HEK293 (cell line): Measurements from ENCODE around the gene DLGAP4.

ENCODE experiments used
- CTCF ChIA-PET: fragments of 350-600 bp; formaldehyde crosslinking; extraction: SDS; loops from one replicate; lab custom pipeline; 2021; ENCODE audit warnings: antibody characterized with exemption; lab: Yijun Ruan, JAX
- POLR2A ChIA-PET: fragments of 300-600 bp; formaldehyde crosslinking; extraction: SDS; loops from one replicate; lab custom pipeline; 2020; ENCODE audit warnings: antibody characterized with exemption, inconsistent platforms; lab: Yijun Ruan, JAX
- H3K27ac ChIP-seq: fragments of 200-500 bp; sonication (Bioruptor generic); 2 replicates; pipeline ENCODE4 v1.5.1; 2014; ENCODE audit warnings: low read depth, low read length, control low read depth, inconsistent platforms; ENCODE audit errors: extremely low read depth
- H3K36me3 ChIP-seq, 2 experiments: fragments of 200-500 bp in 1 of 2; sonication (Bioruptor generic) in 1 of 2; 1 replicate in 1 of 2; 2 replicates in 1 of 2; pipeline ENCODE4 v1.5.1; 2014 to 2017; ENCODE audit warnings: inconsistent platforms in 2 of 2, low read length in 2 of 2; ENCODE audit not compliant: control insufficient read depth in 2 of 2, insufficient read depth in 1 of 2
- H3K4me1 ChIP-seq: fragments of 200-500 bp; sonication (Bioruptor generic); 2 replicates; pipeline ENCODE4 v1.5.1; 2014; ENCODE audit warnings: mild to moderate bottlenecking, low read length, inconsistent platforms; ENCODE audit not compliant: control insufficient read depth, insufficient read depth
- H3K4me3 ChIP-seq: 2 replicates; pipeline ENCODE4 v1.5.1; 2011; ENCODE audit warnings: low read depth, mild to moderate bottlenecking, control low read depth, low read length, moderate library complexity
- H3K9me3 ChIP-seq: fragments of 200-500 bp; sonication (Bioruptor generic); 2 replicates; pipeline ENCODE4 v1.5.1; 2014; ENCODE audit warnings: low read depth, low read length, inconsistent platforms; ENCODE audit not compliant: control insufficient read depth, insufficient read depth
- IKZF3 ChIP-seq: fragments of 450-650 bp; IDR thresholded peaks from 2 replicates; pipeline ENCODE4 v1.5.0; 2018; ENCODE audit warnings: missing biosample characterization, mild to moderate bottlenecking, missing genetic modification characterization, moderate library complexity
- KLF16 ChIP-seq: fragments of 450-650 bp; formaldehyde crosslinking; IDR thresholded peaks from 2 replicates; pipeline ENCODE4 v1.5.1; 2017; ENCODE audit warnings: missing biosample characterization, missing genetic modification characterization
- ZBTB21 ChIP-seq: fragments of 450-650 bp; formaldehyde crosslinking; IDR thresholded peaks from 2 replicates; pipeline ENCODE4 v1.5.1; 2017; ENCODE audit warnings: missing biosample characterization, missing genetic modification characterization
- ZFHX2 ChIP-seq: fragments of 450-650 bp; formaldehyde crosslinking; conservative IDR thresholded peaks from 2 replicates; pipeline ENCODE4 v1.5.1; 2016; ENCODE audit warnings: missing biosample characterization, missing genetic modification characterization
- ZNF223 ChIP-seq: fragments of 450-650 bp; formaldehyde crosslinking; IDR thresholded peaks from 2 replicates; pipeline ENCODE4 v1.5.1; 2016; ENCODE audit warnings: missing biosample characterization, missing genetic modification characterization
- ZNF274 ChIP-seq, 2 experiments: fragments of 200-500 bp in 1 of 2; fragments of 450-650 bp in 1 of 2; sonication (Bioruptor generic) in 1 of 2; formaldehyde crosslinking in 1 of 2; IDR thresholded peaks; 2 replicates each; pipeline versions ENCODE4 v1.5.1 to v1.6.1; 2014 to 2016; ENCODE audit warnings: borderline replicate concordance in 1 of 2, inconsistent platforms in 1 of 2, low read length in 1 of 2, missing biosample characterization in 1 of 2, missing genetic modification characterization in 1 of 2
- ZNF548 ChIP-seq: fragments of 450-650 bp; formaldehyde crosslinking; IDR thresholded peaks from 2 replicates; pipeline ENCODE4 v1.5.1; 2016; ENCODE audit warnings: missing biosample characterization, missing genetic modification characterization
- ZNF560 ChIP-seq: fragments of 450-650 bp; formaldehyde crosslinking; IDR thresholded peaks from 2 replicates; pipeline ENCODE4 v1.5.1; 2017; ENCODE audit warnings: missing biosample characterization, missing genetic modification characterization, borderline replicate concordance
- ZSCAN30 ChIP-seq: fragments of 450-650 bp; IDR thresholded peaks from 2 replicates; pipeline ENCODE4 v1.5.1; 2018; ENCODE audit warnings: missing biosample characterization, mild to moderate bottlenecking, missing genetic modification characterization, moderate library complexity
- TF ChIP-seq, protein P1 (sequence below): fragments of 450-650 bp; formaldehyde crosslinking; conservative IDR thresholded peaks from 2 replicates; pipeline ENCODE4 v1.5.1; 2016; ENCODE audit warnings: low read depth, missing biosample characterization, missing genetic modification characterization
- TF ChIP-seq, protein P2 (sequence below): fragments of 450-650 bp; formaldehyde crosslinking; IDR thresholded peaks from 2 replicates; pipeline ENCODE4 v1.5.1; 2017; ENCODE audit warnings: missing biosample characterization, missing genetic modification characterization
- TF ChIP-seq, protein P3 (sequence below): fragments of 450-650 bp; formaldehyde crosslinking; IDR thresholded peaks from 2 replicates; pipeline ENCODE4 v1.5.1; 2017; ENCODE audit warnings: missing biosample characterization, missing genetic modification characterization

DLGAP4 gene

DNA sequence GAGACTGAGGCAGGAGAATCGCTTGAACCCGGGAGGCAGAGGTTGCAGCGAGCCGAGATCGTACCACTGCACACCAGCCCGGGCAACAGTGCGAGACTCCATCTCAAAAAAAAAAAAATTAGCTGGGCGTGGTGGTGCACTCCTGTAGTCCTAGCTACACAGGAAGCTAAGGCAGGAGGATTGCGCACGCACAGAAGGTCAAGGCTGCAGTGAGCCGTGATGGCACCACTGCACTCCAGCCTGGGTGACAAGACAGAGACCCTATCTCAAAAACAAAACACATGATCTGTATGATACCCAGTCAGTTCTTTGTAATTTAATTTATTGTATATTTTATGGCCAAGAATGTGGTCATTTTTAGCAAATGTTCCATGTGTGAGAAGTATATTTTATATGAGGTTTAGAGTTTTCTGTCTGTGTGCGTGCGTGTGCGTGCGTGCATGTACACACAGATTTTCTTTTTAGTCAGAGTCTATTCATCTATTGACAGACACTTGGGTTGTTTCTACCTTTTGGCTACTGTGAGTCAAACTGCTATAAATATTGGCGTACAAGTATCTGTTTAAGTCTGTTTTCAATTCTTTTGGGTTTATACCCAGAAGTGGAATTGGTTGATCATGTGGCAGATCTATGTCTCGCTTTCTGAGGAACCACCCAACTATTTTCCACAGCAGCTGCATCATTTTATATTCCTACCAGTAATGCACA, 213.0 kb downstream of the DLGAP4 start:
- H3K9me3 ChIP-seq, result no peaks in the 10 kb centered on the region
- ChIA-PET POLR2A (interaction anchor here (0.7 kb wide), 1 partner anchor 76 kb away, joined by 6 read pairs; no protein-coding TSS in a partner anchor), CTCF (interaction anchor here (1.1 to 1.4 kb wide), 2 partner anchors 13 to 83 kb away, joined by 3 read pairs; no protein-coding TSS in a partner anchor)
- H3K4me1 ChIP-seq, result no peaks in the 10 kb centered on the region
- H3K4me3 ChIP-seq, result no peak overlapping the region
- H3K36me3 ChIP-seq, result peaks cover 0 to 6% of the 10 kb centered on the region in 2 experiments; a peak in 2 of 3 replicates
- H3K27ac ChIP-seq, result no peak overlapping the region
- TF ChIP-seq, protein P1, sequence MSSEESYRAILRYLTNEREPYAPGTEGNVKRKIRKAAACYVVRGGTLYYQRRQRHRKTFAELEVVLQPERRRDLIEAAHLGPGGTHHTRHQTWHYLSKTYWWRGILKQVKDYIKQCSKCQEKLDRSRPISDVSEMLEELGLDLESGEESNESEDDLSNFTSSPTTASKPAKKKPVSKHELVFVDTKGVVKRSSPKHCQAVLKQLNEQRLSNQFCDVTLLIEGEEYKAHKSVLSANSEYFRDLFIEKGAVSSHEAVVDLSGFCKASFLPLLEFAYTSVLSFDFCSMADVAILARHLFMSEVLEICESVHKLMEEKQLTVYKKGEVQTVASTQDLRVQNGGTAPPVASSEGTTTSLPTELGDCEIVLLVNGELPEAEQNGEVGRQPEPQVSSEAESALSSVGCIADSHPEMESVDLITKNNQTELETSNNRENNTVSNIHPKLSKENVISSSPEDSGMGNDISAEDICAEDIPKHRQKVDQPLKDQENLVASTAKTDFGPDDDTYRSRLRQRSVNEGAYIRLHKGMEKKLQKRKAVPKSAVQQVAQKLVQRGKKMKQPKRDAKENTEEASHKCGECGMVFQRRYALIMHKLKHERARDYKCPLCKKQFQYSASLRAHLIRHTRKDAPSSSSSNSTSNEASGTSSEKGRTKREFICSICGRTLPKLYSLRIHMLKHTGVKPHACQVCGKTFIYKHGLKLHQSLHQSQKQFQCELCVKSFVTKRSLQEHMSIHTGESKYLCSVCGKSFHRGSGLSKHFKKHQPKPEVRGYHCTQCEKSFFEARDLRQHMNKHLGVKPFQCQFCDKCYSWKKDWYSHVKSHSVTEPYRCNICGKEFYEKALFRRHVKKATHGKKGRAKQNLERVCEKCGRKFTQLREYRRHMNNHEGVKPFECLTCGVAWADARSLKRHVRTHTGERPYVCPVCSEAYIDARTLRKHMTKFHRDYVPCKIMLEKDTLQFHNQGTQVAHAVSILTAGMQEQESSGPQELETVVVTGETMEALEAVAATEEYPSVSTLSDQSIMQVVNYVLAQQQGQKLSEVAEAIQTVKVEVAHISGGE (tag by site-specific recombination), result no peak
- TF ChIP-seq, protein P2, sequence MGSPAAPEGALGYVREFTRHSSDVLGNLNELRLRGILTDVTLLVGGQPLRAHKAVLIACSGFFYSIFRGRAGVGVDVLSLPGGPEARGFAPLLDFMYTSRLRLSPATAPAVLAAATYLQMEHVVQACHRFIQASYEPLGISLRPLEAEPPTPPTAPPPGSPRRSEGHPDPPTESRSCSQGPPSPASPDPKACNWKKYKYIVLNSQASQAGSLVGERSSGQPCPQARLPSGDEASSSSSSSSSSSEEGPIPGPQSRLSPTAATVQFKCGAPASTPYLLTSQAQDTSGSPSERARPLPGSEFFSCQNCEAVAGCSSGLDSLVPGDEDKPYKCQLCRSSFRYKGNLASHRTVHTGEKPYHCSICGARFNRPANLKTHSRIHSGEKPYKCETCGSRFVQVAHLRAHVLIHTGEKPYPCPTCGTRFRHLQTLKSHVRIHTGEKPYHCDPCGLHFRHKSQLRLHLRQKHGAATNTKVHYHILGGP (tag by site-specific recombination), result no peak
- TF ChIP-seq ZNF223 (tag by site-specific recombination) (no peak), IKZF3 (tag by site-specific recombination) (no peak), ZBTB21 (tag by site-specific recombination) (no peak)

DNA sequence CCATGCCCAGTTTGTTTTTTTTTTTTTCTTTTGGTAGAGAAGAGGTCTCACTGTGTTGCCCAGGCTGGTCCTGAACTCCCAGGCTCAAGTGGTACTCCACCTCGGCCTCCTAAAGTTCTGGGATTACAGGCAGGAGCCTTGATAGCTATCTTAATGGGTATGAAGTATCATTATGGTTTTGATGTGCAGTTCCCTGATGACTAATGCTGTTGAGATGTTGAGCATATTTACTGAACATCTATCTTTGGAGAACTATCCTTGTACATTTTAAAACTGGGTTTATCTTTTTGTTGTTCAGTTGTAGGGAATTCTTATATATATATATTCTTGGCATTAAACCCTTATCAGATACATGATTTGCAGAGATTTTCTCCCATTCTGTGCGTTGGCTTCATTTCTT, 213.8 kb downstream of the DLGAP4 start:
- Histone ChIP-seq H3K9me3 (no peaks in the 10 kb centered on the region), H3K4me3 (no peak overlapping the region), H3K36me3 (peaks cover 0 to 8% of the 10 kb centered on the region in 2 experiments; a peak in 2 of 3 replicates), H3K27ac (no peak overlapping the region), H3K4me1 (no peaks in the 10 kb centered on the region)
- ChIA-PET CTCF (interaction anchor here (1.4 kb wide), 1 partner anchor 14 kb away, joined by 3 read pairs; no protein-coding TSS in a partner anchor), POLR2A (interaction anchor here (0.7 kb wide), 1 partner anchor 280 kb away, joined by 3 read pairs; no protein-coding TSS in a partner anchor)
- TF ChIP-seq KLF16, result no peak
- no peak for TF ChIP-seq ZNF548 (tag by site-specific recombination)
- no peak for TF ChIP-seq ZSCAN30
- no peak for TF ChIP-seq ZFHX2 (tag by site-specific recombination)
- TF ChIP-seq, protein P3, sequence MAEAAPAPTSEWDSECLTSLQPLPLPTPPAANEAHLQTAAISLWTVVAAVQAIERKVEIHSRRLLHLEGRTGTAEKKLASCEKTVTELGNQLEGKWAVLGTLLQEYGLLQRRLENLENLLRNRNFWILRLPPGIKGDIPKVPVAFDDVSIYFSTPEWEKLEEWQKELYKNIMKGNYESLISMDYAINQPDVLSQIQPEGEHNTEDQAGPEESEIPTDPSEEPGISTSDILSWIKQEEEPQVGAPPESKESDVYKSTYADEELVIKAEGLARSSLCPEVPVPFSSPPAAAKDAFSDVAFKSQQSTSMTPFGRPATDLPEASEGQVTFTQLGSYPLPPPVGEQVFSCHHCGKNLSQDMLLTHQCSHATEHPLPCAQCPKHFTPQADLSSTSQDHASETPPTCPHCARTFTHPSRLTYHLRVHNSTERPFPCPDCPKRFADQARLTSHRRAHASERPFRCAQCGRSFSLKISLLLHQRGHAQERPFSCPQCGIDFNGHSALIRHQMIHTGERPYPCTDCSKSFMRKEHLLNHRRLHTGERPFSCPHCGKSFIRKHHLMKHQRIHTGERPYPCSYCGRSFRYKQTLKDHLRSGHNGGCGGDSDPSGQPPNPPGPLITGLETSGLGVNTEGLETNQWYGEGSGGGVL (tag by site-specific recombination), result no peak
- TF ChIP-seq, protein P1 (tag by site-specific recombination), result no peak
- no peak for TF ChIP-seq ZNF560 (tag by site-specific recombination)
- TF ChIP-seq ZNF274 (IDR thresholded peaks at IDR 0.05; ENCODE audit: low read length), result no peak
- no peak for TF ChIP-seq ZNF274 (tag by site-specific recombination; IDR thresholded peaks at IDR 0.05; ENCODE audit: borderline replicate concordance)
